HG03565 (cell line): ENCODE measurements around the gene HDAC5.
"Not testable (repeated sequence)": the region's sequence is repeated elsewhere in the genome, so short reads cannot be mapped to it uniquely, and the experiment has no call there.

Experiments used
- ATAC-seq: cut with Tn5 transposase; IDR thresholded peaks from one replicate; pipeline ENCODE4 v1.9.1; 2021; ENCODE audit warnings: mild to moderate bottlenecking, moderate library complexity; ENCODE audit not compliant: unreplicated experiment

Gene HDAC5

DNA sequence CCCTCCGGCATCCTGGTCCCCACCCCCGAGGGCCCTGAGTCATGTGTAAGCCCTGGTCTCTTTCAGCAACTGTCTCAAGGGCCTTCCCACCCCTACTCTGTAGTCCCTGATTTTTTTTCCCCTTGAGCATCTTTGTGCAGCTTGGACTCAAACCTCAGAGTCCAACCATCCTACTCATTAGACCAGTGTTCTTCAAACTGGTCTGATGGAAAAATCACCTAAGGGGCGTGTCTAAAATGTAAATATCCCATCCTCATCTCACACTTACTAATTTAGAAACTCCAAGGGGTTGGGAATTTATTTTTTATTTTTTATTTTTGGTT lies 52.3 kb downstream of the HDAC5 start:
- no peak for ATAC-seq

DNA sequence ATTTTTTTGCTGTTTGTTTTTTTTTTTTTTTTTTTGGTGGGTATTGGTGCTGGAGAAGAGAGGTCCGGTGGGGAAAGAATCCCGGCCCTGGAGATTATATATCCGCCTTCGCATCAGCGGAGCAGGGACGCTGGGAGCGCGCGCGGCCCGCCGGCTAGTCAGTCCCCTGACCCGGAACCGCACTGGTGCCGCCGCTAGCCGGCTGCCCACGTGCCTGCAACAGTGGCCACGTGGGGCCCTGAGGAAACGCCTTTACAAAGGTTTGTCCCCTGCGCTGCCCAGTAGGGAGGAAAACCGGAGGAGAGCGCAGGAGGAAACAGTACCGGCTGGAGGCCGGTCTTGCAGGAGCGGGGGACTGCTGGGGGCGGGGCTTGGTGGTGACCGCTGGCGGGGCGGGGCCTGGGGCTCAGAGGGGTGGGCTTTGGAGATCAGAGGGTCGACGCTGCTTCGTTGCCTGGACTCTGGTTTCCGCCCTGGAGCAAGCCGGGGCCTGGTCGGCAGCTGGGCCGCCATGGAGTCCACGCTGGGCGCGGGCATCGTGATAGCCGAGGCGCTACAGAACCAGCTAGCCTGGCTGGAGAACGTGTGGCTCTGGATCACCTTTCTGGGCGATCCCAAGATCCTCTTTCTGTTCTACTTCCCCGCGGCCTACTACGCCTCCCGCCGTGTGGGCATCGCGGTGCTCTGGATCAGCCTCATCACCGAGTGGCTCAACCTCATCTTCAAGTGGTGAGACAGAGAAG lies 52.8 kb downstream of the HDAC5 start, which contains the start of gene G6PC3:
Gene G6PC3, plus strand, starts transcription at position 281 of the 743 bp plus-strand sequence. Its CDS starts 231 bp downstream, at position 512.
- peak; percentile 59 for ATAC-seq

DNA sequence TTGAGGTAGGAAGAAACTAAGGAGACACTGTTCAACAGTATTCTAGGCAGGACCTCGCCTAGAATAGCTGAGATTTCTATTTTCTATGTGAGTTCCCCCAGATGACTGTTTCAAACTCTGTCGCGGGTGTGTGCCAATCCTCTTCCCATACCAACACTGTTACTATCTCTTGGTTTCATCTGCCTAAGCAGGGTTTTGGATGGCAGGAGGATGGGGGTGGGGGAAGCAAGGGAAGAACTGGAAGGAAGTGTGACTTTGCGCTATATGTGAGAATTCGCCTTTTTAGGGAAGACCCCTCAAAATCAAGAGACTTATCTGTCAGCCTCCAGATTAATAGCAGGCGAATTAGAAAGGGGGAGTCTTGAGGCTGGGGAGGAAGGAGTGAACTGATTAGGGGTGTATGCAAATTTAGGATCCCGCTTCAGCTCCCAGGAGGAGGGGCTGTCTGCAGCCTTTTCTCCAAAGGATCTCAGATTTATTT lies 53.4 kb downstream of the HDAC5 start:
- no peak for ATAC-seq

DNA sequence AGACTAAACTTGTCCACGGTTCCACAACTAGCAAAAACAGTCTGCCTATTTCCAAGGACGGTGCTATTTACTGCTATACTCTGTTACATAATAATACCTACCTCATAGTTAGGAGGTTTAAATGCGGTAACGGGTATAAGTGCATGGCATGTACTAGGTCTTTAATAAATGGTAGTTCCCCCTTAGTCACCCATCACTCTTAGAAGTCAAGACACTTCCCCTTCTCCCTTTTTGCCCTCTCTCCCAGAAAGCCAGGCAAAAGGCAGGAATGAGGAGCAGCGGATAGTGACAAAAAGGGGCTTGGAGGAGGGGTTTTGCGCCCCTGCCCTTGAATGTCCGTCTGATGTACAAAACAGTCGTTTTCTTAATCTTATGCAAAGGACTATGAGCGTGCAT lies 55.9 kb downstream of the HDAC5 start:
- no peak for ATAC-seq

DNA sequence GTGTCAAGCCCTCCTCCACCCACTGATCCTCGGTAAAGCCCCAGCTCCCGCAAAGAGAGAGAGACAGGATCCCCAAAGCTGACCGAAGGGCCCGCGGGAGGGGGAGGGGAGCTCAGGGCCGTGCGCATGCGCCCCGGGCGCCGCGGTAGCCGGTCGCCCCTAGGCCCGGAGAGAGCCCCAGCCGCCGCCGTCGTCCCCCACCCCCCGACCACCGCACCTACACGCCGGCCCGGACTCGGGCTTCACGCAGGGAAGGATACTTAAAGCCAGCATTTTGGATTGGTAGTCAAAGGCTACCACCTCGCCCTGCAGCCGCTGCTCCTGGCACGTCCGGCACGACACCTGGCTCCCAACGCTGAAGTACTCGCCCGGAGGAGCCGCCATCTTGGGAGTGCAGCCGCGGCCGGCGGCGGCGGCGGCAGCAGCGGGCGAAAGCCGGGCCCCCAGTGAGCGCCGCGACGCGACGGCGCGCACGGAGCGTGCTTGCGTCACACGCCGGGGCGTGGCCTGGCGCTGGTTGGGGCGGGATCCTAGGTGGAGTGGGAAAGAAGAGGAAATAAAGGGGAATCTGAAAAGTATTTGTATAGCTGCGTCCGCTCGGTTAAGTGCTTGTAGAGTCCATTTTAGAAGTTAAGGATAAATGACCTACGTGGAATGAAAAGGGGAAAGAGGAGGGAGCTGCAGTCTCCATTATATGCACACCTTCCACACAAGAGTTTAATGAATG lies 57.1 kb downstream of the HDAC5 start, which contains the start of gene LSM12:
Gene LSM12, minus strand, starts transcription at position 468 of the 727 bp plus-strand sequence. Its CDS starts 84 bp downstream, at position 384.
- peak; percentile 45 for ATAC-seq

DNA sequence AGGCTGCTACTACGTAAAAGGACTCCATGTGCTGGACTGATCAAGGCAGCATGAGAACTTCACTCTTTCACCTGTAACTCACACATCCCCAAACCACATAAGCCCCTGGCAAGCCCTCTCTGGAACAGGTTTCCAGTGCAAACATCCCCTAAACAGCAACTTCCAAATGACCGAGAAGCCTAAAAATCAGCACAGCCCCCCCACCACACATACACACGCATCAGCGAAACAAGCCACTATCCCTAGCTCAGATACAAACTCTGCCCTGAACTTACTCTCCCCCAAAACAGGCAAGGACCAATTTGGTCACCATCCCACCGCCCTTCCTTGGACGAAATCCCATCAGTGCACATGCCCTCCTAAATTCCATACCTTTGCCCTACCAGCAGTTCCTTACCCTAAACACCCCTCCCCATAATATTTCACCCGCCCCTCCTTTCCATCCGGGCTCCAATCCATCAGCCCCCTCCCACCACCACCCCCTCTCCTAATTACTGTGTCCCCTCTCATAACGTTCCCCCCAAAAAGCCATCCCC lies 57.7 kb downstream of the HDAC5 start:
- no peak for ATAC-seq

DNA sequence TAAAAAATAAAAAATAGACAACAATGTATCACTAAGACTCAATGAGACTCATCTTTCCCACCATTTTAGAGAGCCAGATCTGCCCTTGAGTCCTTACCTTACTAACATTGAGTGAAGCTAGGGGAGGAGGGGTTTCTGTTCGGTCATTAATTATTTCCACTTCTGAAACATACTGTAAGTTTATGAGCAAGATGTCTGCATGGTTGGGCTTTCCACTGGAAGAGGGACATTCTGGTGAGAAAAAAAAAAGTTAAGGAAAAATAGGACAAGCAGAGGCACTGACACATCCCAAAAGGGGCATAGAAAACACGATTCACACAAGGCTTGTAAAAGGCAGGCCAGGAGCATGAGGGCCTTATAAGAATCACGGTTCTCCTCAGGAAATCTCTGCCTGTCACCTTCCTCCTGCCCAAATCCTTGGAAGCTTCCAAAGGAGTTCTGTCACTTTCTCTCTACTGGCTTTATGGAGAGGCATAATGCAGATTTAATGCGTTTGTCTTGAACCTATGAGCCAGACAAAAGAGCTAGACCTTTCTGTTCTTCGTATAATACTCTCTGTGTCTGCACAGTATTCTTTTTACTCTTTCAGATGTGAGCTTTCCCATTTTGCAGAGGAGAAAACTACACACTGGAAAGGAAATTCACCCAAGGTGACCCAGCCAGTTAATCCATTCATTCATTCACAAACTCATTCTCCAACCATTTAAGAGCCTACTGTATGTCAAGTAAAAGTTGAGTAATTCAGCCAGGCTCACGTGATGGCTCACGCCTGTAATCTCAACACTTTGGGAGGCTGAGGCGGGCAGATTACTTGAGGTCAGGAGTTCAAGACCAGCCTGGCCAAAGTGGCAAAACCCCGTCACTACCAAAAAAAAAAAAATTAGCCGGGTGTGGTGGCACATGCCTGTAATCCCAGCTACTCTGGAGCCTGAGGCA lies 59.5 kb downstream of the HDAC5 start:
- no peak for ATAC-seq

DNA sequence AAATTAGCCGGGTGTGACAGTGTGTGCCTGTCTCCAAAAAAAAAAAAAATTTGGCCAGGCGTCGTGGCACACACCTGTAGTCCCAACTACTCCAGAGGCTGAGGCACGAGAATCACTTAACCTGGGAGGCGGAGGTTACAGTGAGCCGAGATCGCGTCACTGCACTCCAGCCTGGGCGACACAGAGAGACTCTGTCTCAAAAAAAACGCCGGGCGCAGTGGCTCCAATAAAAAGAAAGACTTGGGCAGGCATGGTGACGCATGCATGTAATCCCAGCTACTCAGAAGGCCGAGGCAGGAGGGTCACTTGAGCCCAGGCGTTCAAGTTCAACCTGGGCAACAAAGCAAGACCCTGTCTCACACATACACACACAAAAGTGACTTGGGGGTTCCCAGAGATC lies 60.6 kb downstream of the HDAC5 start:
- no peak for ATAC-seq

DNA sequence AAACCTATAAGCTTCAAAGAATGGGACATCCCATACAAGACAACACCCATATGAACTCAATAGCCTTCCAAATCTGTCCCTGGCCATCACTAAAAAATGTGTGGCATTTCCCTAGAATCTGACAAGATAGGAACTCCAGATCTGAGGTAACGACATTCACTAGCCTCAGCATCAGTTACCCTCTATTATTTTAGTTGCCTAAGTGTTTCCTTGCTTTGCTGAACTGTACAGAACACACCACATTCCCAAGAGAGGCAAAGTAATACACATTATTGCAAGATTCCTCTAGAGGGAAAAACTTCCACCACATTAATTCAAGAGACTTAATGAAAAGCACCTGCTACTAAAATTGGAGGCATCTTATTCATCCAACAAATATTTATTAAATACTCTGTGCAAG lies 62.0 kb downstream of the HDAC5 start:
- ATAC-seq, result no peak

DNA sequence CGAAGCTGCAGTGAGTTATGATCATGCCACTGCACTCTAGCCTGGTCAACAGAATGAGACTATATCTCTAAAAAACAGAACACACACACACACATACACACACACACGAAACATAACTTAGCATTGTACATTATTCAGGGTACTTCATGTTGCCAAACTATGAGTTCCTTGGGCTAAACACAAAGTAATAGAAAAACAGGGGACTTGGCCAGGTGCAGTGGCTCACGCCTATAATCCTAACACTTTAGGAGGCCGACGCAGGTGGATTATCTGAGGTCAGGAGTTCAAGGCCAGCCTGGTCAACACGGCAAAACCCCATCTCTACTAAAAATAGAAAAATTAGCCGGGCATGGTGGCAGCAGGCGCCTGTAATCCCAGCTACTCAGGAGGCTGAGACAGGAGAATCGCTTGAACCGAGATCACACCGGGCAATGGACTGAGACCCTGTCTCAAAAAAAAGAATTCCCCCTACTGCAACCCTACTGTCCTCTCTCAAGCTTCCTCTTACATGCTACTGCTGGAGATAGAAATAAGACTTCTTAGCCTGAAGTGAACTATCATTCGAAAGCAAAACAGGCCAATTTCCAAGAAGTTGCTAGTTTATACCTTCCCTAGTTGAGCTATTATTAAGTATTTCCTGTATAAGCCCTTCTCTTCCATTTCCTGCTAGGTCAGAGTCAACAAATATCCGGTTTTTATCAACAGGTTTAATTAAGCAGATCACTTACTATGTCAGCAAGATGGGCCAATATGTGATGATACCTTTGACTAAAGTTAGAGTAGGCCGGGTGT lies 64.1 kb downstream of the HDAC5 start:
- ATAC-seq, result no peak

DNA sequence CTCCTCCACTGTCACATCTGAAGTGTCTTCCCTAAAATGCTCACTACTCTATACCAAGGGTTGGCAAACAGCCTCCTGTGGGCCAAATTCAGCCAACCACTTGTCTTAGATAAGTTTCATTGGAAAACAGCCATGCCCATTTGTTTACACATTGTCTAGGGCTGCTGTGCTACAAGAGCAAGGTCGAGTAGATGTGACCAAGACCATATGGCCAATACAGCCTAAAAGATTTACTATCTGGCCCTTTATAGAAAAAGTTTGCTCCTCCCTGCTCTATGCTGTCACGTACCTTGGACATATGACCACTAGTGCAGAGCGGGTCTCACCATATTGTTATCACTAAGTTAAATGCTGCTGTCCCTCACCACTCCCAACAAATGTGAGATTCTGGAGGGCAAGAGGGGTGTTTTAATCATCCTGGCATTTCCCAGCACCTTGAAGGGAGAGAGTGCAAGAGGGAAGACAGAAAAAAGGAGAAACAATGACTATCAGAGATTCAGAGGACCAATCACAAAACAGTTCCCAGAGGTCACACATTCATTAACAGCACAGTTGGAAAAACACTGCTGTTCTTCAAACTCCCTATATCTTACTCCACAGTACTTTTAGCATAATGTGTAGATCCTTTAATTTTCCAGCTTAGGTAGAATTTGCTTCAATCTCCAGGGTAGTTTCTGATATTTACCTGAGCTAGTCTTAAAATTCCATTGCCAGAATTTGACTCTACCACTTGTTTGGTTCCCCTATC lies 70.1 kb downstream of the HDAC5 start:
- ATAC-seq, result no peak

DNA sequence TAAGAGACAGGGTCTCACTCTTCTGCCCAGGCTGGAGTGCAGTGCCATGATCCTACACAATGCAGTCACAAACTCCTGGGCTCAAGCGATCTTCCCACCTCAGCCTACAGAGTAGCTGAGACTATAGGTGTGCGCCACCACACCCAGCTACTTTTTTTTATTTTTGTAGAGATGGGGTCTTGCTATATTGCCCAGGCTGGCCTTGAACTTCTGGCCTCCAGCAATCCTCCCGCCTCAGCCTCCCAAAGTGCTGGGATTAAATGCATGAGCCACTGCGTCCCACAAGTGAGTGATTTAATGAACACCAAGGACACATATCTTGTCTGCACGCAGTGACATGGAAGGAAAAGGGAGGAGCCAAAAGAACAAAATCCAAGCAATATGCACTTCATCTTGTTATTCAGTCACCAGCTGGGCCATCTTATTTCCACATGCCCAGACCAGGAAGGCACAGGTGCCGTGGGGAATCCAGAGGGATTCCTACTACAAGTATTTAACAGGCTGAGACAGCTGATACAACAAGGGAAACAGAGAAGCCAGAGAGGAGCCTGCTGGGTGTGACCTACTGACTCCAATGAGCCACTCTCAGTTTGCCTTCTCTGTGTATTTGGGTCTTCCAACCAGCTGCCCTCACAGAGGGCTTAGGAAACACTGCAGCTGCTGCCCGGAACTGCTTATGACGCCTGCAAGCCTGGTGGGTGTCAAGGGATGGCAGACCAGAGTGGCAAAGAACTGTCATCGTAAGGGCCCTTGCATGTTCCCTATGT lies 74.0 kb downstream of the HDAC5 start:
- no peak for ATAC-seq

DNA sequence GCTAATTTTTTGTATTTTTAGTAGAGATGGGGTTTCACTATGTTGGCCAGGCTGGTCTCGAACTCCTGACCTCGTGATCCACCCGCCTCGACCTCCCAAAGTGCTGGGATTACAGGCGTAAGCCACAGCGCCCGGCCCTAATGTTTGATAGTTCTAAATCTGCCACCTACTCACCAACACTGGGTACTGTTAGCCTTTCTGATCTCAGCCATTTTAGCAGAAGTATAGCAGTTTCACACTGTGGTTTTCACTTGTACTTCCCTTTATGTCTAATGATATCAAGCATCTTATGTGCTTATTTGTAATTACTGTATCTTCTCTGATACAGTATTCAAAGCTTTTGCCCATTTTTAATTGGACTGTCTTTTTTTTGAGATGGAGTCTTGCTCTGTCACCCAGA lies 76.5 kb downstream of the HDAC5 start:
- not testable (repeated sequence) for ATAC-seq

DNA sequence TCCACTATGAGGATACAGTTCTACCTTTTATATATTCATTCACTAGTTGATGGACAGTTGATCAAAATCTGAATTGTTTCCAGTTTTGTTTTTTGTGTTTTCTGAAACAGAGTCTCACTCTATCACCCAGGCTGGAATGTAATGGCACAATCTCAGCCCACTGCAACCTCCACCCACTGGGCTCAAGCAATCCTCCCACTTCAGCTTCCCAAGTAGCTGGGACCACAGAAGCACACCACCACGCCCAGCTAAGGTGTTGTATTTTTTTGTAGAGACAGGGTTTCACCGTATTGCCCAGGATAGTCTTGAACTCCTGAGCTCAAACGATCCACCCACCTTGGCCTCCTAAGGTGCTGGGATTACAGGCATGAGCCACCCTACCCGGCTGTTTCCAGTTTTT lies 78.0 kb downstream of the HDAC5 start:
- ATAC-seq, result no peak

DNA sequence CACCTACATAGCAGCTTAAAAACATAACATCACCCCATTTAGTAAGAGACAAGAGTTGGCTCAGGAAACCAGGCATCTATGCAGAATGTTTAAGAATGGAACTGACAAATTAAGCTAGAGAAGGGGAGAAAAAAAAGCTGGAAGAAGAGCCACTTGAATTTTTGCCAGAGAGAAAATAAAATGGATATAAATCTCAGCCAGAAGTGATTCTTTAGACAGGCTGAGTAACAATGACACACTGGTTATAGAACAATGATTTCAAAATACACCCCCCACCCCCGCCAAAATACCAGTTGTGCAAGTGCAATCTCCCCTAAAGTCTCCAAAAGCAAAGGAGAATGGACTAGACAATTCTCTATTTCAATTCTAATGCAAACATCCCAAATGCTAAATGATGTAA lies 79.4 kb downstream of the HDAC5 start:
- ATAC-seq, result no peak

DNA sequence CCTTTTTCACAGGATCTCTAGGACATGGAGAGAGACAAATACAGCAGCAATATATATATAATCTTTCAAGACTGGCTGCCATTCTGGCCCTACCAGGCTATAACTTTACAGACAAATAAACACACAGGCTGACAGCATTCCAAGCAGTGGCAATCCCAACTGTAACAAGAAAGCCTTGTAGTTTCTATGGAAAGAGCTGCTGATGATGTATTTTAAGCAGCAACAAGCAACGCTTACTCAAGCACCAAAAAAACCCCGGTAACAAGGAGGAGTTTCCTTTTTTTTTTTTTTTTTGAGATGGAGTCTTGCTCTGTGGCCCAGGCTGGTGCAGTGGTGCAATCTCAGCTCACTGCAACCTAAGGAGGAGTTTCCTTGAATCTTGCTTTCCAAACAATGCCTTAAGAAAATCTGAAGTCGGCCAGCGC lies 80.2 kb downstream of the HDAC5 start:
- no peak for ATAC-seq

DNA sequence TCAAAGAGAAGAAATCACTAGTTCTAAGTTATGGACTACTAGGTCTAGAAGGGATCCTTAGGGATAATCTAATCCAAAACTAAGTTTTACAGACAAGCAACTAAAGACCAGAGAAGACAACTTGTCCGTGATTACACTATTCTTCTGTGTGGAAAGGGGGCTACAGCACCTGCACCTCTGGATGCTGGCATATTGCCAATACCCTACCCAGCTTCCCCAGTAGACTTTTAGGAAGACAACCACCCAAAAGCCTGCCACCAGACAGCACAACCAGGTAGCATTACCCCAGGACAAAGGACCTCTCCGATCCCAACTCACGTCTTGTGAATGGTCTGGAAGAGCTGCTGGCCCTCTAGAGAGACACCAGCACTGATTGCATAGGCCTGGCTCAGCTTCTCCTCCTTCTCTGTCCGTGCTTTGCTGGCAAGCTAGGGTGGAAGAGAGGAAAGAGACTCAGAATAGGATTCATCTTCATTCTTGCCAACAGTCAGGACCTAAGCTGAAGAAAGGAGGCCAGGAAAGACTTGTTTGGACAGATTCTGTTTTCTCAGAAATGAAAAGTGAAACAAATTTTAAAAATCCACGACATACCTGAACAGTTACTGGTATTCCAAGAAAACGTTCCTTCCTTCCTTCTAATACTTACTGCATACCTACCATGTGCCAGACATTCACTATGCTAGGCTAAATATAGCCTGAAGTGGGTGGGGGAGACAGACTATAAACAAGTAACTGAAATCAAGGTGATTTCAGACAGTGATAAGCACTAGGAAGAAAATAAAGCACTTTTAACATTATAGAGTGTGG lies 83.4 kb downstream of the HDAC5 start:
- no peak for ATAC-seq

DNA sequence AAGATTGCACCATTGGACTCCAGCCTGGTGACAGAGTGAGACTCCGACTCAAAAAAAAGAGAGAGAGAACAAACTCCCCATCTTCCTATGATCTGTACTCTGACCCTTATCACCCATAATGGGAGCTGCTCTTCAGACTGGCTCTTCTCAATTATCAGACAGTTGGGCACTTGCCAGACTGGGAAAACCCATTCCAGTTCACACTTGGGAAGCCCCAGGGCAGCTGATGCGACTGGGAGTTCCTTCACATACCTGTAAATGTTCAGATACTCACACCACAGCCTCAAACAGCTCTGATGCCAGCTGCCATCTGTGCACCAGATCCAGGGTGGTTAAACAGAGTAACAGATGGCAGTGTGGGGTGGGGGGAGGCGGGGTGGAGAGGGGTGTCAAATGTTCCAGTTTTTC lies 84.8 kb downstream of the HDAC5 start:
- no peak for ATAC-seq
